IPS DF 19.7 (cell line): Measurements from ENCODE around the gene DLG3.
"Not testable (repeated sequence)": the region's sequence is repeated elsewhere in the genome, so short reads cannot be mapped to it uniquely, and the experiment has no call there.

Experiments used
- DNase-seq: peaks from one replicate; pipeline ENCODE4 v3.0.0-alpha.2; 2013; ENCODE audit warnings: low read depth, low spot score

Gene DLG3

DNA sequence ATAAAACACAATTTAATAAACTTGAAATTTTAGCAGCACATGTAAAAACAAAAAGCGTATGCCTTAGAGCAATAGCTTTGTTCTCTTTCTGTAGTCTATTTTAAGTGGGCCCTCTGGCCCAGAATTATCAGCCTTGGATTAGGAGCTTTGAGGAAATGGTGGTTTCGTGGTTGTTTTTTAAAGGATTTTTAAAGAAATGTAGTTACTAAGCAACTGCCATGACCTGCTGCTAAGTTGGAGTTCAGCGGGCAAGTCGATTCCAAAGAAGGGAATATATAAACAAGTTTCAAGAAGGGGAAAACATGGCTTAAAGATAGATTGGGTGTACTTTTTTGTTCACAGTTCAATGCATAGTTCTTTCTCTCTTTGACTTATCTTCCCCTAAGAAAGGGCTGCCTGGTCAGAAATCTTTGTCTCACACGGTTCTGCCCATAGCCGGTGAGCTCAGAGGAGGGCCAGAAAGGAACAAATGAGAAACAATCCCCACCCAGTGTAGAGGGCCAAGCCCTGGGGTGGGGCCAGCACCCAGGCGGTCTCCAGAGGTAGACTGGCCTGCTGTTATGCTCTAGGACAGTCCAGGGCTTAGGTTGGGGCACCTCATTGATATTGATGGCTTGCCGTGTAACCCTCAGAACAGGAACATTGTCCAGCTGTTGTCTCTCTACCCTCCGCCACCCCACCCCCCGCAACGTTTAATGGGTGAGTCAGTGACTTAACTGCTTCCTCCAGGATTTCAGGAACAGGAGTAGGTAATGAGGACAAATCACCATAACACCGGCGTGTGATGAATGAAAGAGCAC lies 32.5 kb downstream of the DLG3 start:
- no peak for DNase-seq

DNA sequence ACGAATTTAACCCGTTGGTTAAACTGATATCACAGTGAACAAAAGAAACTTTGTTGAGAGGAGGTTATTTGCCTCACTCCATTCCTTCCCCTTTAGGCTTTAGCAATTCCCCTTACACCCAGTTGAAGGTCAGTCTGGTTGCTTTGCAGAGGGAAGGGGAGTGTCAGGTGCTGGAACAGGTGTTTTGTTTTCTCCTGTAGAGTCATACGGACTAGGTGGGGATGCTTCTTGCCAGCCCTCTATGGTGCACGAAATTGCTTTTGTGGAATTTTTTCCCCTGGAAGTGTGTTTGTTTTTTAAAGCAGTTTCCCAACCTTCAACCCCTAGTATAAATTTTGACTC lies 33.1 kb downstream of the DLG3 start:
- no peak for DNase-seq

DNA sequence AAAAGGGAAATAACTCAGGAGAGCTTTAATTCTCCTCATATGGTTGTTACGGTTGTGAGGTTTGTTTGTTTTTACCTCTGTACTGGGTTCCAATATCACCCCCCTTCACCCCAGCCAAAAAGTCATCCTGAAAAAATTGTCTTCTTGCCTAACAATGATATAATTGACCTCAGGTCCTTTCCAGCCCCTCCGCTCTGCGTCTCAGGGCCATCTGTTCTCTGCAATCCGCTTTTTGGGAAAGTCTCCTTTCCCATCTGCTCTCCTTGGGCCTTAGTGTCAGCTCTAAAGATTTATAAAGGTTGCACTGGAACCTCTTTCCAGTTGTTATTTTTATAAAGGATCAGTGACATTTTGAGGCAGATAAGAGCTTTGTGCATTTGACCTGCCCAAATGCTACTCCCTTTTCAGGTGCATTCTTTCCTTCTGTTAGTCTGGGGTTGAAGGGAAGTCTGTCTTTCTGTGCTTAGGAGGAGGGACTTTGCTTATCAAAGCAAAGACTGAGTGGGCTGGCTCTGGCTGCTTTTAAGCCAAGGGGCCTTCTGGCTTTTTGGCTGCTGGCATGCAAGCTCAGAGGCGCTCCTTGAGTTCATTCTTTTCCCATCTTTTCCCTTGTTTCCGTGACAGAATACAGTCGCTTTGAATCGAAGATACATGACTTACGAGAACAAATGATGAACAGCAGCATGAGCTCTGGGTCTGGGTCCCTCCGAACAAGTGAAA lies 34.1 kb downstream of the DLG3 start:
- no peak for DNase-seq

DNA sequence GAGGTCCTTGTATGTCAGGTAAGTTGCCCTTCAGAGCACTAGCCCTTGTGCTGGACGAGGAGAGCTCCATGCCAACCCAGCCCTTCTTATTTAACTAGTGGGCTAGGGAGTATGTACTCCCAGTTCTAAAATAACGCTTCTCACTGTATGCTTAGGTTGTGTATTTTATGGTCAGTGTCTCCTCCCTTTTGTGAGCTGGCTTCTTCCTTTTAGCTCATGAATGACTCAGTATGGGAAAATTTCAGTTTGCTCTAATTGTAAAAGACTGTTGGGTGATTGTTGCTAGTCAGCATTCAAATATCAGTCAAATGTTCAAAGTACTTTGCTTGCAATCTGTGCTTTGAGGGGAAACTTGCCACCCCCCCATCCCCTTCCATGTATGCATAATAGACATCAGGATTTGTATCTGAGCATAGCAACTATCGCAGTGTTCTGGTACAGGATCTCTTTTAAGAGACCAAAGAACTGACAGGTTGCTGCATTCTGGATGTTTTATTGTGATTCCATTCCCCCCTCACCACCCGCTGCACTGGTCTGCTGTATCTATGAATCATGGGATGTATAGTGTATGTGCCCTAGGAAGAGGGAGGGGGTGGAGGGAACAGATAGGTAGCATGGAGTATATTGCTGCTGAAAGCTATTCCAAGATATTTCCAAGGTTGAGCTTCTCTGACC lies 34.7 kb downstream of the DLG3 start:
- no peak for DNase-seq

DNA sequence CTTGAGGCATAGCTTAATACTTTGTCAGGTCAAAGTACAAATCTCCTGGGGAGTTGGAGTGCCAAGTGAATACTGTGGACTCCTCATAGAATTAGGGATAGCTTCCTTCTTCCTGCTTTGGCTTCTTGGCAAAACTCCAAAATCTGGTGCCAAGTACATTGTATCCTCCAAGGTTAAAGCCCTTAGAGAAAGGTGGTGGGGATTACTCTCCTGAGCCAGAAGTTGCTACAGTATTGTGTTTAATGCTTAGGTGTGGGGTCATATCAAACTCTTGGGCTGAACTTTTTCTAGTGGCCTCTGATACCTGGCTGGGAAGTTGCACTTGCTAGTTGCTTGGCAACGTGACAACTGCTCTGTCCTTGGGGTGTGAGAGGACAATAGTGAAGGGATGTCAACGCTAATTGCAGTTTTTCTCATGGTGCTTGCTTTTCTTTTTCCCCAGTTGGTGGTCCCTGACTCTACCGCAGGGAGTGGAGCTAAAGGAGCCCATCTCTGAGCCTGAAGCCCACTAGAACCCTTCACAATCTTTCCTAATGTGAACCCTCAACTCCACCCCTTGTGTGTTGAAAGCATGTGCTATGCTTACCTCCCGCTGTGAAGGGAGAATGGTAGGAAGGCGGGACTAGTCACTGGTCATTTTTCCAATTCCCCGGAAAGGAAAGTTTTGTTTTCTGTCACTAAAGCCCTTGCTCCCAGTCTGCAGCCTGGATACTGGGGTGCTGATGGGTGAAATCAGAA lies 35.5 kb downstream of the DLG3 start:
- DNase-seq = no peak

DNA sequence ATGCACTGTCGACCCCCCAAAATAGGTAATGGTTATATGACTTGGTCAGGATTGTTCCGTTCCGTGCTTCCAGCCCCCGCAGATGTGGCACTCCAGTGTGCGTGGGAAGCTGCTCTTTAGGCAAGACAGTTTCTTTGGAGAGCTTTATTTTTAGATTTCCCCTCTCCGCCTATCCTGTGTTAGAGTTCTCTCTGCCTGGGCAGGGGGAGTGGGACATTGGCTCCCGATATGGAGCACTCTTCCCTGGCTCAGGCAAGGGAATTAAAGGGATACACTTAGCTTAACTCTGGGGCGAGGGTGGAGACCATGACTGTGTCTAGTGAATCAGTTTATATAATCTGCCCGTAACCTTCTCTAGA lies 36.0 kb downstream of the DLG3 start:
- DNase-seq = no peak

DNA sequence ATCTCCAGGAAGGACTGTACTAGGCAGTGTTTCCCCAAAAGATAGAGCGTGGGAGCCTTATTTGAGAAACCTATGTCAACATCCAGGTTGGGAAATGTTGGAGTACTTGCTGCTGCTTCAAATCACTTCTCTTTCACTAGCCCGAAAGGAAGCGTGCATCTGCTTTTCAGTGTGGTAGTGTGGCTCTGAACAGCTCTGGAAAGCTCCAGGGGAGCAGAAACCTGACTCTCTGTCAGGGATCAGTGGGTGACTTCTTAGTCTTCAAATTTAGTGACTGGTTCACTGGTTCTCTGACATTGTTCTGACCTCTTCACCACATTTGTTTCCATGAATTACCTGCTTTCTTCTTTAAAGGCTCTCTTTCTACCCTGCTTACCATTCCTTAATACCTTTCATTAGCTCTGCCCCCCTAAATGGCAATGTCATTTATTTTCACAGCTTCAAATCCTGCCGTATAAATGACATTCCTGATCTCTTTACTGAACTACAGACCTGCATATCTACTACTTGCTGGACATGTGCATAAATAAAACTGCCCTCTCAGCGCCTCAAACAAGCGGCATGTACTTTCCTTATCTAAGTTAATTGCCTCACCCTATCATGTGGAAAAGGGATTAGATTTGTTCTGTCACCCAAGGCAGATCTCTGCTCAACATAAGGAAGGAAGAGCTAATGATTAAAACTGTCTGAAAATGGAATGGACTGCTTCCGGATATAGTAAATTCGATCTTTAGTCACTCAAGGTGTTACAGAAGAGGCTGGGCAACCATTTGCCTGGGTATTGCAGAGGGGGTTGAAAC lies 37.0 kb downstream of the DLG3 start:
- DNase-seq = no peak

DNA sequence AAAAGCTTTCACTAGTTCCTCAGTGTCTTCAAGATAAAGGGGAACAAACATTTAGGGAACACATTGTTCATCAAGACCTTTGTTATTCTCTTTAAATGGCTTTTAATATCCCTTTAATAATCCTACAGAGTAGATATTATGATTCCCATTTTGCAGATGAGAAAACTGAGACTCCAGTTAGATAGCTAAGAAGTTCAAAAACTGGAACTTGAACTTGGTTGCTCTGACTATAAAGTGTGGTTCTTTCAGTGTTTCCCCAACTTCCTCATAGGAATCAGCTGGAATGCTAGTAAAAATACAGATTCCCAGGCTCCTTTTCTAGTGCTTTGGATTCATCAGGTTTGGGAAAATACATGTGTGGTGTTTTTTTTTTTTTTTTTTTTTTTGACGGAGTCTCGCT lies 37.7 kb downstream of the DLG3 start:
- DNase-seq = no peak

DNA sequence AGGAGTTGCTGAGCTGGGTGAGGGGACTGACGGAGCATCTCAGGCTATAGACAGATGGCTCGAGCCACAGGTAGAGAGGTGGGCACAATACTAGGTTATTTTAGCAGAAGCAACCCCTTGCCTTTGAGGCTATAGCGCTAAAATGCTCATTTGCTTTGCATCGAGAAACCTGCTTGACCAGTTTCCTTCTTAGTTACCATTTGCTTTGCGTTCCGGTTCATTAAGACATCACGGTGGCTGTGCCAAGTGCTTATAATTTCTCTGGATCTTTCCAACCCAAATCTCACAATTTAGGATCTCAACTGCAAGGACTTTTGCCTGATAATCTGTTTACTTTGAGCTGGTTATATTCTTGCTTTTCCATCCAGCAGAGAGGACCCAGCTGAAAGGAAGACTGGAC lies 40.8 kb downstream of the DLG3 start:
- DNase-seq = no peak

DNA sequence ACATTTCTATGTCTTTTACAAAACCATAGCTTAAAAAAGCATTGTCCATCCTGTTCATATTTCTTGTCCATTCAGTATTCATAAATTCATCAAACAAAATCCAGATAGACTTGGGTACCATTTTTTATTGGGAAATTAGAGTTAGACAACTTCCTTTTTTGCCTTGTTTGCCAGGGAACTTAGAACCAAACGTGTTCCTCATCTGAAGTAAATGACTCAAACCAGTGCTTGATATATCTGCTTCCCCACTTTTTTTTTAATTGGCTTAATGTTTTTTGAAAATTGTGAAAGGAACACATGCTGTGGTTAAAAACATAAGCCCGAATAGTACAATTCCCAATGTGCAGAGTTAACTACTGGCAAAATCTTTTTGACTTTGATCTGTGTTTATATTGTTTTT lies 44.2 kb downstream of the DLG3 start:
- DNase-seq = no peak

DNA sequence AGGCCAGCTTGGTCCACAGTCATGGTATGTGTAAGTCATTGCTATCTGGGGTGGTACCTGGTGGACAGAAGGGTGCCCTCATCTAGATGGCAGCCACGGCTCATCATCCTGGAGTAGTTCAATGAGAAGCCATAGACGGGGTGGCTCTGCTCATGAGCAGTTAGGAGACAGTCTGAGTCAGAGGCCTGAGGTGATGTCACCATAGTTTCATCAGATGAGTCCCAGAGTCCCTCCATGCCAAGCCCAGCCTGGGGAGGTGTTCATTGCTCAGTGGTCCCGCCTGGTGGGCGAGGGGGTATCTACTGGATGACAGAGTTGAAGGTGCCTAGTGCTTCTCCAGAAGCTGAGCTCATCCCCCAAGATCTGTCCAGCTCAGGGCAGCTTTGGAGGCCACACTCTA lies 49.8 kb downstream of the DLG3 start:
- no peak for DNase-seq

DNA sequence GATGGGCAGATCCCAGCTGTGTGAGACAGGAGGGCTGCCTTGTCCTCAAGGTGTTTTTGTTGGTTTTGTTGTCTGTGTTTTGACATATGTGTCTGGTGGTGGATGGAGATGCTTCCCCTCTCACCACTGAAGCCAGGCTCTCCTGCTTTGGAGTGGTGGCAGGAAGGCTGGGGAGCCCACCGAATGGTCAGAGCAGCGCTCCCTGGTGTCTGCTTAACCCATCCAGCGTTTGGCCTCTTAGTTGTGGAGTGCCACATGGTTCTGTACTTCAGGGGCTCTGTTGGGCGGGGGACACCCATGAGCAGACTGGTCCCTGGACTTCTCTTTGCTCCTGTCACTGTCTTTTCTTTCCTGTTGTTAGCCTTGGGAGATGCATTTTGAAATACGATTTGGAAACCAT lies 51.9 kb downstream of the DLG3 start:
- DNase-seq = no peak

DNA sequence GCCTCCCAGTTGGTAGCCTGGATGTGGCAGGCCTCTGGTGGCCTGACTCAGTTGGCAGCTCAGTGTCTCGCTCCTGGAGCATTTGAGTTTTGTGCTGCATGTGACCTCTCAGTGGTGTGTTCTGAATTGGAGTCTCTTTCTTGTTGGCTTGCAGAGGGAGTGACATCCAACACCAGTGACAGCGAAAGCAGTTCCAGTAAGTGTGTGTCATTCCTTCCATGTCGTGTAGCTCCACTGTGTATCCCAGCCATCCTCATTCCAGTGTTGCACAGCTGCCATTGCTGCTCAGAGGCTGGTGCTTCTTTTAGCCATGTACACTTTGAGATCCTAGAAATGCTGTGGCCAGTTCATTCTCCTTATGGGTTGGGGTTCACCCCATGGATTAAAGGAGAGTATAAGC lies 52.4 kb downstream of the DLG3 start:
- no peak for DNase-seq

DNA sequence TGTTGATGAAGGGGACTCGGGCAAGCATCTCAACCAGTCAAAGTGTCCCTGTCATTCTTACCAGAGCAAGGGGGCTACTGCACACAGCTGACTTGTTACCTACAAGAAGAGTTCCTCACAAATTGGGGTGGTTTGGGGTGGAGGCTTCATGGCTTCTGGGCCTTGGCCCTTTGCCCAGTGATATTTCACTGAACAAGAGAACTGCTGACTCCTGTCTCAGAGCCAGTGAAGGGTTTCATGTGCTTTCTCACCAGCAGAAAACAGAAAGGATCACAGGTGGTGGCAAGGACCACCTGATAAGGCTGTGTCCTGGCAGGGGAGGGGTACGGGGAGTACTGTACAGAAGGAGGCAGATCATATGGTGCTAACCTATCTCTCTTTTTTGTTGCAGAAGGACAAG lies 53.5 kb downstream of the DLG3 start:
- DNase-seq = no peak

DNA sequence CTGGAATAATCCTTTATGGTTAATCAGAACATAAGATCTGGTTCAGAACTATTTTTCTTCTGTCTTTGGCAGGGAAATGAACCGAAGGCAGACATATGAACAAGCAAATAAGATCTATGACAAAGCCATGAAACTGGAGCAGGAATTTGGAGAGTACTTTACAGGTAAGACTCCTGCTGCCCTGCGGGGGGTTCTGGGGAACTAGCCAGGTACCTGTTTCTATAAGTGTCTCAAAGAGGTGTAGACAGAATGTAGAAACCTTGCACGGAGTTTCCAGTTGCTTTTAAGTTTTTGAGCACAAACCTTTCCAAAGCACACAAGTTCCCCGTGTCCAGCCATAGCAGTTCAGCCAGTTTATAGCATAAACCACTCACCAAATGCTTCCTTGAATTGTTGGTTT lies 56.2 kb downstream of the DLG3 start:
- DNase-seq = no peak

DNA sequence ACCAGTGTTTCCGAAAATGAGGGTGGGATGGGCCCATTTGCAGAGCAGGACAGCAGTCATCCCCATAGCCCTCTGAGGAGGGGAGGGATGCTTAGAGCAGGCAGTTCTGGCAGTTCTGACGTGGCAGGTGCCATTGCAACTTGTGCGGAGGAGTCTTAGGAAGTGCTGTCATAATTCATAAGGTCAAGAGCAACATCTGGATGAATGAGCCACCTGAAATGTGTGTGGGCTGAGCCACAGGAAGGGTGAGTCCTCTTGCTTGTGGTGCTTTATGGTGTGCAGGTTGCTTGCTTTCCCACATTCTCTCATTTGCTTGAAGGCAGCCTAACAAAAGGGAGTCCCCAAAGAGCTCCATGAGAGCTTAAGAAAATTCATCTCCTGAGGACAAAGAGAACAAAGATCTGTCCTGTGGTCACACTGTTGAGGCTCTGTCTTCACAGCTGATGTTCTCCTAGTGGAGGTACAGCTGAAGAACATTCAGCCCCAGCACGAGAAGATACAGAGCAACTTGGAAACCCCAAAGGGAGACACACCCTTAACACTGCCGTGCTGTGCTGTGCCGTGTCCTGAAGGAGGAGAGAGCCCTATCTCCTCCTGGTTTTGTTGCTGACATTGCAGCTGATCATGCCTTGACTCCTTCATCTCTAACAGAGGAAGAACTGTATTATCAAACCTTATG lies 60.3 kb downstream of the DLG3 start:
- no peak for DNase-seq

DNA sequence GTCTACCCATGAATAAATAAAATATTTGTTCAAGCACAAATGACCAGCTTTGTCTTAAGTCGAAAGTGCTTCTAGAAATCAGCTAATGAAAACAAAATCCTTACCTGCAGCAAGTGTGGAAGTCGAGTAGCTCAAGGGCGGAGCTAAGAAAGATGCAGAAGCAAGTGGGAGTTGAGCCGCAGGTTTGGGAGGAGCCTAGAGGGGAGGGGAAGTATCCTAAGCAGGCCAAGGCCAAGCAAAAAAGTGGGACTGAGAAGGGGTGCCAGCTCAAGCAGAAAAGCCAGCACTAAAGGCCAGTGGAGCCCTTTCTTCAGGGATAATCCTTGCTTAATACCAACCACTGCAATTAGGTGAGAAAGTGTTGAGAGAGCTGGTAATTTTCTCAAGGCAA lies 60.8 kb downstream of the DLG3 start:
- no peak for DNase-seq

DNA sequence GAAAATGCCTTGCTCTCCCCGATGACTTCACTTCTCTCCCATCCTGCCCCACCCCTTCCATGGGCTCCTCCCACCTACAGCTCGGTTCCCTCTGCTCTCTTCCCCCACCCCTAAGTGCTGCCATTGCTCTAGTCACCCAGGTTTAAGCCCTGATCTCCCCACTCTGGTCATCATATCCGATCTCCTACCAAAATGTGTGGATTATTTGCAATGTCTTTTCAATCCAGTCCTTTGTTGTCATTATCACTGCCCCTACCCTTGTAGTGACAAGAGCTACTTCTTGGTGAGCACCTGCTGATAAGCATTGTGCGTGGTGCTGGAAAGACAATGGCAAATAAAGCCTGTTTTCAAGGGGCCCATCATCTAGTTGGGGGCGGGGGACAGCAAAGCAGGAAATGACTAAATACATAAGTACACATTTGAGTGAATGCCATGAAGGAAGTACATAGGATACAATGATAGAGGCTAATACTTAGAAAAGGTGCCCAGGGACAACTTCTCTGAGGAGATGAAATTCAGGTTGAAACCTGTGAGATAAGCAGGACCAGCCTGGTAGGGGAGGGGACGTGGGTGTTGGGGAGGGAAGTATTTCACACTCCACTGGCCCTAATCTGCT lies 63.8 kb downstream of the DLG3 start:
- no peak for DNase-seq

DNA sequence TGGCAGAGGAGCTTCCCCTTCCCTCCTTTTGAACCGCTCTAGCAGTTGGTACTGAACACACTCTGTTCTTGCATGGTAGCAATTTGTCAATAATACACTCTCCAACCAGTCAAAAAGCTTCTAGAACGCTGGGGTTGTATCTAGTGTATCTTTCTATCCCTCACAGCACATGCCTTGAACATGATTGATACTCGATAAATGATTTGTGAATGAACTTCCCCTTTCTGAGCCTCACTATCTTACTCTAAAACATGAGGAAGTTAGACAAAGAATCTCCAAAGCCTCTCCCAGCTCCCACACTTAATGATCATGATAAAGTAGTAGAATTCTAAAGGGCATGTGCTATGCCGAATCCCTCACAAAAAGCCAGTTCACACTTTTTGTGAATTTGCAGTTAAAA lies 64.4 kb downstream of the DLG3 start:
- no peak for DNase-seq

DNA sequence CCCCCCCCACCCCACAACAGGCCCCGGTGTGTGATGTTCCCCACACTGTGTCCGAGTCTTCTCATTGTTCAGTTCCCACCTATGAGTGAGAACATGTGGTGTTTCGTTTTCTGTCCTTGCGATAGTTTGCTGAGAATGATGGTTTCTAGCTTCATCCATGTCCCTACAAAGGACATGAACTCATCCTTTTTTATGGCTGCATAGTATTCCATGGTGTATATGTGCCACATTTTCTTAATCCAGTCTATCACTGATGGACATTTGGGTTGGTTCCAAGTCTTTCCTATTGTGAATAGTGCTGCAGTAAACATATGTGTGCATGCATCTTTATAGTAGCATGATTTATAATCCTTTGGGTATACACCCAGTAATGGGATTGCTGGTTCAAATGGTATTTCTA lies 70.6 kb downstream of the DLG3 start:
- not testable (repeated sequence) for DNase-seq

DNA sequence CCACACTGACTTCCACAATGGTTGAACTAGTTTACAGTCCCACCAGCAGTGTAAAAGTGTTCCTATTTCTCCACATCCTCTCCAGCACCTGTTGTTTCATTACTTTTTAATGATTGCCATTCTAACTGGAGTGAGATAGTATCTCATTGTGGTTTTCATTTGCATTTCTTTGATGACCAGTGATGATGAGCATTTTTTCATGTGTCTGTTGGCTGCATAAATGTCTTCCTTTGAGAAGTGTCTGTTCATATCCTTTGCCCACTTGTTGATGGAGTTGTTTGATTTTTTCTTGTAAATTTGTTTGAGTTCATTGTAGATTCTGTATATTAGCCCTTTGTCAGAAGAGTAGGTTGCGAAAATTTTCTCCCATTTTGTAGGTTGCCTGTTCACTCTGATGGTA lies 71.1 kb downstream of the DLG3 start:
- not testable (repeated sequence) for DNase-seq
